ENCODE measurements around the gene ARAP1.

GRCh38 chr11:72778535-72779494, 26.6 kb upstream of the ARAP1 start:
- TF ChIP-seq CTCF (conservative IDR thresholded peaks at IDR 0.05; ENCODE audit: low read depth, low read length) (no peak), EZH2 (IDR thresholded peaks at IDR 0.05; ENCODE audit: borderline replicate concordance, low read depth, low read length, poor library complexity, severe bottlenecking) (no peak)

All from A673 (cell line).